HG03103 (cell line): ENCODE data around the gene SLC22A7.
"Not testable (repeated sequence)": the region's sequence is repeated elsewhere in the genome, so short reads cannot be mapped to it uniquely, and the experiment has no call there.

Experiments used
- ATAC-seq: cut with Tn5 transposase; IDR thresholded peaks from one replicate; pipeline ENCODE4 v1.9.1; 2021; ENCODE audit warnings: low read depth; ENCODE audit not compliant: unreplicated experiment

Gene SLC22A7

DNA sequence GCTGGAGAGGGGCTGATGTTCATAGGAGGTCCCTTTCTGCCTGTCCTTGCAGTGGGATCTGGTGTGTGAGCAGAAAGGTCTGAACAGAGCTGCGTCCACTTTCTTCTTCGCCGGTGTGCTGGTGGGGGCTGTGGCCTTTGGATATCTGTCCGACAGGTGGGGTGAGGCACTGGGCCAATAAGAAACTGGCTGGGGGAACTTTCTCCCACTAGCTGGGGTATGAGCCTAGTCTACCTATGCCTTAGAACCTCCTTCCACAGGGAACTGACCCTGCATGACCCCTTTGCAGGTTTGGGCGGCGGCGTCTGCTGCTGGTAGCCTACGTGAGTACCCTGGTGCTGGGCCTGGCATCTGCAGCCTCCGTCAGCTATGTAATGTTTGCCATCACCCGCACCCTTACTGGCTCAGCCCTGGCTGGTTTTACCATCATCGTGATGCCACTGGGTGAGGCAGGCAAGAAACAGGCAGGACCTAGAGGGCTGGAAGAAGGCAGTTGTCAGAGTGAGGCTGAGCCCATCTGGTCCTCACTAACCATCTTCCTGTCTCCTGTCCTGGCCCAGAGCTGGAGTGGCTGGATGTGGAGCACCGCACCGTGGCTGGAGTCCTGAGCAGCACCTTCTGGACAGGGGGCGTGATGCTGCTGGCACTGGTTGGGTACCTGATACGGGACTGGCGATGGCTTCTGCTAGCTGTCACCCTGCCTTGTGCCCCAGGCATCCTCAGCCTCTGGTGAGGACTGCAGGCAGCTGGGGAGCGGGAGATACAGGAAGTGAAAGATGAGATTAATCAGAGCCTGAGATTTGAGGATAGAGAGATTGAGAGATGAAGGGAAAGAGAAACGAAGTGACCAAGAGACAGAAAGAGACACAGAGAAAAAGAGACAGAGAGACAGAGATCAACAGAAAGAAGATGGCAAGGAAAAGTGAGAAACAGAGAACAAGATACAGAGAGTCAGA, 1.6 kb downstream of the SLC22A7 start:
- ATAC-seq = no peak

DNA sequence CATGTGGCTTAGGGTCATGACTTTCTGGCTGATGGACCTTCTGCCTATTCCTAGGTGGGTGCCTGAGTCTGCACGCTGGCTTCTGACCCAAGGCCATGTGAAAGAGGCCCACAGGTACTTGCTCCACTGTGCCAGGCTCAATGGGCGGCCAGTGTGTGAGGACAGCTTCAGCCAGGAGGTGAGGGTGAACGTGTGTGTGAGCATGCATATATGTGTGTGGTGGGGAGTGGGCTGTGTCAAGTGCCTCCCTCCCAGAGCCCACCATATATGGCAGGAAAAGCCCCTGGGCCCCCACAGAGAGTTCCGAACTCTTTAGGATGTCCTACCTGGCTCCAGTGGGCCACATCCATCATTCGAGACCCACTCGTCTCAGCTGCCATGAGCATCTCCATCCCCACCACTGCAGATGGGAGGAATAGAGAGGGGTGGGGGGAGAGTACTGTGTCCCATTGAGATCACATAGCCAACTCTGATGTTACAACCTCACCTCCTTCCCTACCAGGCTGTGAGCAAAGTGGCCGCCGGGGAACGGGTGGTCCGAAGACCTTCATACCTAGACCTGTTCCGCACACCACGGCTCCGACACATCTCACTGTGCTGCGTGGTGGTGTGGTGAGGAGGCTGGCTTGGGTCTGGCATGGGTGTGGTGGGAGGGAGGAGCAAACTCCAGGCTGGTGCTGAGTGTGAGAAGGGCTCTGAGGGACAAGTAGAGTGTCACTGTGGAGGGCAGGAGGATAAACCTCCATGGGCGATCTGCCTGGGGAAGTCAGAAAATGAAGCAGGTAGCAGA, 3.2 kb downstream of the SLC22A7 start:
- ATAC-seq = no peak

DNA sequence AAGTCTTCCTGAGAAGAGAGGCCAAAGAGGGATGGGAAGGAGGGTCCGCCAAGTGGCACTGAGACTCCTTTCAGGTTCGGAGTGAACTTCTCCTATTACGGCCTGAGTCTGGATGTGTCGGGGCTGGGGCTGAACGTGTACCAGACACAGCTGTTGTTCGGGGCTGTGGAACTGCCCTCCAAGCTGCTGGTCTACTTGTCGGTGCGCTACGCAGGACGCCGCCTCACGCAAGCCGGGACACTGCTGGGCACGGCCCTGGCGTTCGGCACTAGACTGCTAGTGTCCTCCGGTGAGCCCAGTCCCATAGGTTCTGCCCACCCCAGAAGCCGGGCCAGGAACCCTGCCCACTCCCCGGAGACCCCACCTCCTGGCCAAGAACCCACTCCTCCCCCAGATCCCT, 4.1 kb downstream of the SLC22A7 start:
- ATAC-seq = no peak

DNA sequence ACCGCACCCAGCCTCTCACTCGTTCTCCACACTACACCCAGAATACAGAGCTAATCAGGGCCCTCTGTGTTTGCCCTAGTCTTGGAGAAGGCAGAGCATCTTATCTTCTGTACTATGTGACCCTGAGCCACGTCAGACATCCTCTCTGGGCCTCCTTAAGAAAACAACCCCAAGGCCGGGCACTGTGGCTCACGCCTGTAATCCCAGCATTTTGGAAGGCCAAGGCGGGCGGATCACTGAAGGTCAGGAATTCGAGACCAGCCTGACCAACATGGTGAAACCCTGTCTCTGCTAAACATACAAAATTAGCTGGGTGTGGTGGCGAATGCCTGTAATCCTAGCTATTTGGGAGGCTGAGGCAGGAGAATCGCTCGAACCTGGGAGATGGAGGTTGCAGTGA, 4.9 kb downstream of the SLC22A7 start:
- not testable (repeated sequence) for ATAC-seq

DNA sequence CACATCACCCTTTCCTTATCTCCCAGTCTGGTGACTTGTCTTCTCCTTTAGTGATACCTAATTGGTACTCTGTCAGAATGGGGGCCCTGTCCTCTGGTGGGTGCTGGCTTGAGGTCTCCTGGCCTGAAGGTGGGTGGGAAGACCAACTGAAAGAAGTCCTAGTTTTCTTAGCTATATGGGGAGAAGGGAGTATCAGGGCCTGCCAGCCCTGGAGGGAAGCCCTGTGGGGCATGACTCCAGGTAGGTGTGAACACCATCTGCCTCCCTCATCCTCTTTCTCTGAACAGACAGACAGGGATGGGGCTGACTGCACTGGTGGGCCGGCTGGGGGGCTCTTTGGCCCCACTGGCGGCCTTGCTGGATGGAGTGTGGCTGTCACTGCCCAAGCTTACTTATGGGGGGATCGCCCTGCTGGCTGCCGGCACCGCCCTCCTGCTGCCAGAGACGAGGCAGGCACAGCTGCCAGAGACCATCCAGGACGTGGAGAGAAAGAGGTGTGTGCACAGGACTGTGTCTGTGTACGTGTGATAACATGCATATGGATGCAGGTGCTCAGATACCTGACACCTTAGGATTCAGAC, 5.8 kb downstream of the SLC22A7 start:
- no peak for ATAC-seq

DNA sequence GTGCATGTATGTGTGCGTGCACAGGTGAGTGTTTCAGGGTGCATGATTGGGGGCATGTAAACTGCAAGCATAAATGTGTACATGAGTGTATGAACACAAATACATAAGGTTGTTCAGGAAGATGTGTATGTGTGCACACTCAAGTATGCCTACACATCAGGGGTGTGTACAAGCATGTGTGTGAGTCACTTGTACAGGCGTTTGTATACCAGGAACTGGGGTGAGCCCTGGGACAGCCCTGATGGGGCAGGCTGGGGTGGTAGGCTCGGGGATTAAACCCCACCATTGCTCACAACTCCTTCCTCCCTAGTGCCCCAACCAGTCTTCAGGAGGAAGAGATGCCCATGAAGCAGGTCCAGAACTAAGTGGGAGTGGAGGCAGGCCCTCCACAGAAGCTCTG, 6.3 kb downstream of the SLC22A7 start:
- no peak for ATAC-seq

DNA sequence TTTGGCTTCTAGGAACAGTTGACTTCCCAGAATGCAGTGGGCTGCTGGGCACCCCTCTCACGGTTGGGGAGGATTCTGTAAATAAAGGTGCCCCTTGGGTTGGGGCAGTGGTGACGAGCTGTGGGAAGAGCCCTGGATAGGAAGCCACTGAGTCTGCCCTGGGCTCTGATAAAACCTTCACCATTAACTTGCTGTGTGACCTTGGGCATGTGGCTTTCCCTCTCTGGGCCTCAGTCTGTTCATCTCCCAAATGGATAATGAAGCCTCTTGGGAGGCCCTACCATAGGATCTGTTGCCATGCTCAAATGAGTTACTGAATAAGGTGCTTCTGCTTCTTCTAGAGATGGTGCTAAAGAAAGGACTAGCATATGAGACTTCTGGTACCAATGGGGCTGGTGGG, 6.8 kb downstream of the SLC22A7 start:
- no peak for ATAC-seq

DNA sequence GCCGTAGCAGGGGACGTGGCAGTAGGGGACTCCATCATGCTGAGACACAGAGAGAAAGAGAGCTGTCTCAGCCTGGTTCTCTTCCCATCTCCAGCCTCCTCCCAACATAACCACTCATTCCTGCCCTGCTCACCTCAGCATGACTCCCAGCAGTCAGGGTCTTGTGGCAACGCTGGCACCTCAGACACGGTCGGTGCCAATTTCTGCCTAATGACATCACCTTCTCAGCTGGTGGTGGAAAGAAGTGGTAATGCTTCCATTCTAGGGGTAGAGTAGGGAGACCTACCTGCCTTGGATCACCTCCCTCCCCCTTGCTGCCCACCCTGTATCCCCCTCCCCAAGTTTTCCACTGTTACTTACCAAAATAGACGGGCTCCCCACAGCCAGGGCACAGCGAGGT, 8.0 kb downstream of the SLC22A7 start:
- ATAC-seq = no peak

DNA sequence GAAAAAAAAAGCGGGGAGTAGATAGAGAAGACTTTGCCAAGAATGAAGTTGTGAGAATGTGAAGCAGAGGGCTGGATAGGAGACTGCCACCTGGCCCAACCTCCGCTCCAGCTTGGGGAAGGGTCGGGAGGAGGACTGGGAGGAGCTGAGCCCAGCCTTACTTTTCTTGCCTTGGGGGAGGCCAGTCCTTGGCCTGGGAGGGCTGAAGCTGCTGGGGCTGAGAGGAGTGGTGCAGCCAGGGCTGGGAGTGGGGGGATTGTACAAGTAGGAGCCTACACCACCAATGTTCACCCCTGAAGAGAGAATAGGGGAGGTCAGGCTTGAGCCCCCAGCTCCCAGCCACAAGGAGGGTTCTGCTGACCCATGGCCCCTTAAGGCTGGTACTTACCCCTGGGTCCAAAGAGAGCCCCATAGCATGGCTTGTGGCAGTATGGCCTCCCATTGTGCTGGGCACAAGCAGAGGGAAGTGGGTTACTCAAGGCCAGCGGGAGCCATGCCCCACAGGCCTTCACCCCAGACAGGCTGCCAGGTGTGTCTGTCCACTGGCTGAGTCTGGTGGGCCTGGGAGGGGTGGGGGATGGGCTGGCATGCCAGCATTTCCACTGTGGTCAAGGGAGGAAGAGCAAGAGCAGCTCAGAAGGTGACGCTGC, 9.5 kb downstream of the SLC22A7 start:
- ATAC-seq = no peak

DNA sequence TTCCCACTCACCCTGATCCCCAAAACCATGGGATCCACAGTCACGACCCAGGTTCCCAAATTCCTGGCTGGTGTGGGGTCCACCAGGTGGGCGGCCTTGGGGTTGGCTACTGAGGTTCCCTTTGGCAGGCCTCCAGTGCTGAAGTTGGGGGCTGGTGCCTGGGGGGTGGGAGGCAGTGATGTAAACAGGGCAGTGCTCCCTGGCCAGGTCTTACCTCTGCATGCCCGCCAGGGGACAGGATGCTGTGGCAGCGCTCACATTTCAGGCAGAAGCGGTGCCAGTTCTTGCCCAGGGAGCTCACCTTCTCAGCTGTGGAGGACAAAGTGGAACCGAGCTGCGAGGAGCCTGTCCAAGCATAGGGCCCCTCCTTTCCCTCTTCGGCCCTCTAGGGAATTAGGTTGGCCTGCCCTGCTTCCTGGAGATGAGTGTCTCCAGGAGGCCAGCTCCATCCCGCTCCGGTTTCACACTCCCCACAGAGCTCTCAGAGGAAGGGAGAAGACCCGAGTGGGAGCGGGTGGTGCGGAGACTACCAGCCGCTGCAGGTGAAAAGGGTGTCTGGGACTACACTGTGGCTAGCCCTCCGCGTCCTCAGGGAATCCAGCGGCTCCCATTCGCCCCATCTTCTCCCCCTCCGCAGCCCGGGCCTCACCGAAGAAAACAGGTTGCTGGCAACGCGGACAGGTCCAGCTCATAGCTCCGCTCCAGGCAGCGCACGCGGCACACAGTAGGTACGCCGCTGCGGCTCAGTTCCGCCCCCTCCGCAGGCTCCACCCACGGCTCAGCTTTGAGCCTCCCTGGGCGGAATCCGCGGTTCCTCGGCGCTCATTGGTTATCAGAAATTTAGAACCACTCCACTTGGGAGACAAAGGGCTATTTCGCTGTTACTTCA, 10.3 kb downstream of the SLC22A7 start, which contains the start of gene CRIP3:
TSS of gene CRIP3 (minus strand) at position 726 of the 889 bp plus-strand sequence. CDS start at position 692, 34 bp downstream.
- peak; percentile 46 for ATAC-seq

DNA sequence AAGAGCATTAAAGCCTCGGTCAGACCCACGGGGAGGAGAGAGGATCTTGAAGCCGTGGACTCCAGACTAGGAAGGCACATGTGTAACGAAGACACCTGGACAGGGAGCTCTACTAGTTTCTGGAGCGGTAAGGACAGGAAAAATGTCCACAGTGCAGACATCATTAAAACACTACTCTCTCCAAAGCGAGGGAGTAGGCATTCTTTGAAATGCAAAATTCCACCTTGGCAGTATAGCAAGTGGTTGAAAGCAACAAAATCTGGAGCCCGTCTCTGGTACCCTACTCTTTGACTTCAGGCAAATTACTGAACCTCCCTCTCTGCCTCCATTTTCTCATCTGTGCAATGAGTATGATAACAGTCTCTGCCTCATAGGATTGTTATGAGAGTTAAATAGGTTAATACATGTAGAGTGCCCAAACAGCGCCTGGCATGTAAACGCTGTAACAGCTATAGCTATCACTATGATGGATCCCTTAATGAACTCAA, 11.0 kb downstream of the SLC22A7 start:
- ATAC-seq = no peak

DNA sequence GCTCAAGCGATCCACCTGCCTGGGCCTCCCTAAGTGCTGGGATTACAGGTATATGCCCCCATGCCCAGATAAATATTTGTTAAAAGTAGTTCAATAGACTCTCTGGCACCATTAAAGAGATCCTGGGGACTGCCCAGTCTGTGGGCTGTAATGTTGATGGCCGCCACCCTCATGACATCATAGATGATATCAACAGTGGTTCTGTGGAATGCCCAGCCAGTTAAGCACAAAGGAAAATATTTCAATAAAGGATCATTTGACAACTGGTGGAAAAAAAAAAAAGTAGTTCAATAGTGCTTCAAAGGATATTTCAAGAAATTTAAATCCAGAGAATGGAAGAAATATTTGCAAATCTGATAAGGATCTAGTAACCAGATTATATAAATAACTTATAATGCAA, 12.1 kb downstream of the SLC22A7 start:
- no peak for ATAC-seq

DNA sequence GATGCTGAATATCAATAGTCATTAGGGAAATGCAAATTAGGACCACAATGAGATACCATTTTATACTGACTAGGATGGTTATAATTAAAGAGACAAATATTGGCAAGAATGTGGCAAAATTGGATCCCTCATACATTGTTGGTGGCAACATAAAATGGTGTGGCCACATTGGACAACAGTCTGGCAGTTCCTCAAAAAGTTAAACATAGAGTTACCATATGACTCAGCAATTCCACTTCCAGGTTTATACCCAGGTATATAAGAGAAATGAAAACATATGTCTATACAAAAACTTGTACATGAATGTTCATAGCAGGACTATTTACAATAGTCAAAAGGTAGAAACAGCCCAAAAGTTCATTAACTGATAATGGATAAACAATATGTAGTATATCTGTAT, 12.6 kb downstream of the SLC22A7 start:
- no peak for ATAC-seq

DNA sequence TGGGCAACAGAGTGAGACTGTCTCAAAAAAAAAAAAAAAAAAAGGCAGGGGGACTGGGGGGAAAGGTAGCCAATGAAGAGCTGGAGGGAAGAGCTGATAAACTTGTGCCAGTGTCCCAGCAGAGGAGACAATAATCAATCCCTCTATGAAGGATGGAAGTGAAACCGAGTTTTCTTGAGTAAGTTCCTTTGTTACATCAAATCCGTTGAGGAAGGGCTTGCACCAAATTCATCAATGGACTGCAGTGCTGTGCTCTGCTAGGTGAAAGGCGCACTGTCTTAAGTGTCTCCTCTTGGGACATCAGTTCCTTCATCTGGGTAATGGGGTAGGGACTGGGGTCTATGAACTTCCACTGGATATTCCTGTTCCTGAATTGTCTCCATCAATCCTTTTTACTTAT, 13.6 kb downstream of the SLC22A7 start:
- no peak for ATAC-seq

DNA sequence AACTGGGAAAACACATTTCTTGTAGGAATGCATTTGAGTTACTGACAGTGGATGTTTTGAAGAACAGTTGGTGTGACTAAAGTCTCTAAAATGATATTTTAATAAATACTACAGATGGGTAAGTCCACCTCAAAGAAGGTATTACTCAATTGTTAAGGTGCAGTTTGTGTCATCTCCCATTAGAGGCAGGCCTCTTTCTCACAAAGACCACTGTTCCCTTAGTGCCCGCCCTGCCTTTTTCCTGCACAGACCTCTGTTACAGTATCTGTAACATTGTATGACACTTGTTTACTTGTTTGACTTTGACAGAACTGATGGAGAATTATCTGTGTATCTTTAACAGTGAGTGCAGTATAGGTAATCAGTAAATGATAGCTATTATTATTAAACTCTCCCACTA, 15.8 kb downstream of the SLC22A7 start:
- ATAC-seq = no peak

DNA sequence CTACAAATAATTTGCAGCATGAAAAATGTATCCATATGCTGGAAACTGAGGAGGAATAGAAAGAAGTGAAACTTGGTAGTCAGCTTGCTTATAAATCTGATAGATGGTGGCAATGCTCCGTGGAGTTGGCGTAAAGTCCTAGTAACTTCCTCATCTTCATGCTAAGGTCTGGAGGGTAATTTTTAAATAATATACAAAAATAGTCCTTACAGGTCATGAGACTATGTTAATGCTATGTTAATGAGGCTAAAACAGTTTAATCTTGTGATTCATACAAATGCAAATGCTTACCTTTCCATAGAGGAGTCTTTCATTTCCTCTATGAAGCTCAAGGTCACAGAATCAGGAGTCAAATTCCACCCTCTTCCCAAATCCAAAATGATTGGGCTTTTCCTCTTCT, 20.0 kb downstream of the SLC22A7 start:
- ATAC-seq = no peak

DNA sequence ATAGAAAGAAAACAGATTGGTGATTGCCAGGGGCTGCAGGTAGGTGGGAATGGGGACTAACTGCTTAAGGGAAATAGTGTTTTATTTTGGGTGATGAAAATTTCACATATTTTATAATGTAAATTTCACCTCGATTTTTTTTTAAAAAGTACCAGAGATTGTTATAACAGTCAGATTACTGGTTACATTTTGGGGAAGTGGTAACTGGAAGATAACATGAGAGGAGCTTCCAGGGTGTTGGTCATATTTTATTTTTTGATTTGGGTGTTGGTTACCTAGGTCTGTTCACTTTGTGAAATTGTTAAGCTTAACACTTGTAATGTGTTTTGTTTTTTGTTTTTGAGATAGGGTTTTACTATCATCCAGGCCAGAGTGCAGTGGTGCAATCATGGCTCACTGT, 27.8 kb downstream of the SLC22A7 start:
- no peak for ATAC-seq

DNA sequence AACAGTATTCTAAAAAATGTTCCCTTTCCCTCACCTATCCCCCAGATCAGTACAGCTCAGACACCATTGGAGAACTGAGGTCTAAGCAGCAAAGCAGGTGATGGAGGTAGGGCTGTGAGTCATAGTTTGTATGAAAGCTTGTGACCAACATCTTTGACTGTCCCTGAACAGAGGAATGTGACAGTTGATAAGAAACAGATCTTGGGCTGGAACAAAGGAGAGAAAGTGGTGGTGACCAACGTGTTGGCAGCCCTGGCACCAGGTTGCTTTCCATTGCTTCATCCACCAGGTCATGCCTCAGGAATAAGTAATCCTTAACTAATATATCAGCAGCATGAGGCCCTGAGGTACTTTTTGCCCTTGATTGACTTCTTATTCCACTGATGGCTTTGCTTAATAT, 30.5 kb downstream of the SLC22A7 start:
- ATAC-seq = no peak

DNA sequence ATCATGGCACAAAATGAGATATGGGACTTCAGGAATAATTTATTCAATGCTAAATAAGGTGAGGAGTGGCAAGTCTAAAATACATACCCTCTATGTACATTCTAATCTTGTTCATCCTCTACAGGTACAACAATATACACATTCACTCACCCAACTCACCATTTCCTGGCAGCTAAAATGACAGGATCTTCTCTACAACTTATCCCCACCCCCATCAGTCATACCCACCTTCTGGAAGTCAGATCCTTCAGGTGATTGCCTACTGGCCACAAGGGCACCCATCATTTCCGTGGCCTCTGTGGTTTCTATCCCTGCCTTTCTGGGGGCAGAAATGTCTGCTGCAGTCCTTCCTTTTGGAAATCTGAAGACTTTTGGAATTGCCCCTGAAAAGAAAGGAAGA, 33.4 kb downstream of the SLC22A7 start:
- no peak for ATAC-seq

DNA sequence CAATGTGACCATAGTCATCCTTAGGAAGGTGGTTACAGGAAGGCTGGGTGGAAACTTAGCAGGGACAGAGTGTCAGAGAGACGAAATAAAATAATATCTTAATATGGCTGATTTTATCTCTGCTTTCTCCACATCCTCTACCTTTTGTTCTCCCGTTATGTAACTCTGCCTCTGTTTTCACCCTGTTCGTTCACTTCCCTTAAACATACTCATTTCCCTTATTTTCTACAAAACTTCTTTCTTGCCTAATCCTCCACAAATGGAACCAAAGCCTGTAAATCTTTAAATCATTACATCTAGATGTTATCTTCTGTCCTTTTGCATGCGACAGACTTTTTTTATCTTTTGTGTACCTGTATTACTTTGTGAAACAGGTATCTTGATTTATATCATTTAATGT, 33.8 kb downstream of the SLC22A7 start:
- ATAC-seq = no peak
